HL-60 (cell line): ENCODE results near the gene IQGAP2.

Experiments used
- DNase-seq, 2 experiments: peaks; one replicate each; pipeline ENCODE4 v3.0.0-alpha.2; 2010 to 2020; ENCODE audit warnings: low read depth in 1 of 2, low spot score in 1 of 2
- H3K27ac ChIP-seq: fragments of 250-450 bp; sonication (Bioruptor Pico); replicated peaks from 2 replicates; pipeline ENCODE4 v1.5.1; 2020; ENCODE audit warnings: mild to moderate bottlenecking, moderate library complexity
- H3K27me3 ChIP-seq: fragments of 250-450 bp; sonication (Bioruptor Pico); 2 replicates; pipeline ENCODE4 v1.5.1; 2021; ENCODE audit warnings: mild to moderate bottlenecking, moderate library complexity; ENCODE audit not compliant: insufficient read depth, poor library complexity, severe bottlenecking
- H3K4me3 ChIP-seq: replicated peaks from 2 replicates; pipeline ENCODE4 v1.5.1; 2011; ENCODE audit warnings: mild to moderate bottlenecking, control low read depth, low read length; ENCODE audit not compliant: insufficient read depth
- CTCF ChIP-seq: IDR thresholded peaks from one replicate; pipeline ENCODE4 v1.5.1; 2011; ENCODE audit warnings: low read length, control low read depth, inconsistent platforms; ENCODE audit not compliant: insufficient read depth
- GABPA ChIP-seq: IDR thresholded peaks from 2 replicates; pipeline ENCODE4 v1.6.1; 2012; ENCODE audit warnings: low read depth
- POLR2AphosphoS5 ChIP-seq: IDR thresholded peaks from 2 replicates; pipeline ENCODE4 v1.6.1; 2012; ENCODE audit warnings: low read depth
- REST ChIP-seq: IDR thresholded peaks from 2 replicates; pipeline ENCODE4 v1.6.1; 2012; ENCODE audit warnings: low read depth; ENCODE audit not compliant: insufficient replicate concordance
- SPI1 ChIP-seq: IDR thresholded peaks from 2 replicates; pipeline ENCODE4 v1.6.1; 2012; ENCODE audit warnings: low read depth, mild to moderate bottlenecking, borderline replicate concordance

IQGAP2 gene

GRCh38 chr5:76657091-76657490 lies 254.0 kb downstream of the IQGAP2 start:
- Histone ChIP-seq H3K27ac (no peak overlapping the region), H3K4me3 (no peak overlapping the region), H3K27me3 (no peaks in the 10 kb centered on the region)
- DNase-seq, result no peak
- TF ChIP-seq POLR2AphosphoS5 (no peak), GABPA (no peak), REST (no peak), CTCF (no peak), SPI1 (no peak)

GRCh38 chr5:76657683-76658311 lies 254.7 kb downstream of the IQGAP2 start:
- TF ChIP-seq SPI1 (no peak), GABPA (no peak), POLR2AphosphoS5 (no peak), REST (no peak), CTCF (no peak)
- DNase-seq, result no peak
- H3K4me3 ChIP-seq, result no peak overlapping the region
- no peaks in the 10 kb centered on the region for H3K27me3 ChIP-seq
- no peak overlapping the region for H3K27ac ChIP-seq

- DNase-seq, result no peak
- TF ChIP-seq REST (no peak), POLR2AphosphoS5 (no peak), GABPA (no peak)
- Histone ChIP-seq H3K27me3 (no peaks in the 10 kb centered on the region), H3K27ac (no peak overlapping the region), H3K4me3 (no peak overlapping the region)
Measured at GRCh38 chr5:76660360-76660759, 257.3 kb downstream of the IQGAP2 start.
